ENCODE measurements around the gene SNAPC2.
"Not testable (repeated sequence)": the region's sequence is repeated elsewhere in the genome, so short reads cannot be mapped to it uniquely, and the experiment has no call there.

SNAPC2 gene

DNA sequence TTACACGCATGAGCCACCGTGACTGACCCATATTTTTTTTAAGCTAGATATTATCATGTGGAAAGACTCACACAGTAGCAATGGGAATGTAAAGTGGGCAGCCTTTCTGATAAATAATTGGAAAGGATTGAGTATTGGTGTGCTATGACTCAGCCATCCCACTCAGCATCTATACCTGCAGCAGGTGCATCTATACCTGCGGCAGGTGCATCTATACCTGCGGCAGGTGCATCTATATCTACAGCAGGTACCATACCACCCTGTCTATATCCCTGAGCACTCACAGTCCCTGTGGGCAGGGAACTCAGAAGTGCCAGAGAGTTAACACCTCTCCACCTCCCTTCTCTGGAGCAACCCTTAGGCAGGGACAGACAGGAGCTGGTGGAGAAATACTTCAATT, 37.0 kb upstream of the SNAPC2 start:
- in situ Hi-C loops (cut with MboI; ENCODE audit: low sequenced_read_pairs, unreplicated experiment): no loop called here
- DNase-seq (ENCODE audit: low spot score): no peak
- TF ChIP-seq, protein P1, sequence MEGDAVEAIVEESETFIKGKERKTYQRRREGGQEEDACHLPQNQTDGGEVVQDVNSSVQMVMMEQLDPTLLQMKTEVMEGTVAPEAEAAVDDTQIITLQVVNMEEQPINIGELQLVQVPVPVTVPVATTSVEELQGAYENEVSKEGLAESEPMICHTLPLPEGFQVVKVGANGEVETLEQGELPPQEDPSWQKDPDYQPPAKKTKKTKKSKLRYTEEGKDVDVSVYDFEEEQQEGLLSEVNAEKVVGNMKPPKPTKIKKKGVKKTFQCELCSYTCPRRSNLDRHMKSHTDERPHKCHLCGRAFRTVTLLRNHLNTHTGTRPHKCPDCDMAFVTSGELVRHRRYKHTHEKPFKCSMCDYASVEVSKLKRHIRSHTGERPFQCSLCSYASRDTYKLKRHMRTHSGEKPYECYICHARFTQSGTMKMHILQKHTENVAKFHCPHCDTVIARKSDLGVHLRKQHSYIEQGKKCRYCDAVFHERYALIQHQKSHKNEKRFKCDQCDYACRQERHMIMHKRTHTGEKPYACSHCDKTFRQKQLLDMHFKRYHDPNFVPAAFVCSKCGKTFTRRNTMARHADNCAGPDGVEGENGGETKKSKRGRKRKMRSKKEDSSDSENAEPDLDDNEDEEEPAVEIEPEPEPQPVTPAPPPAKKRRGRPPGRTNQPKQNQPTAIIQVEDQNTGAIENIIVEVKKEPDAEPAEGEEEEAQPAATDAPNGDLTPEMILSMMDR (IDR thresholded peaks at IDR 0.05; ENCODE audit: borderline replicate concordance, control extremely low read depth, extremely low read depth, insufficient read depth, missing control alignments): no peak

DNA sequence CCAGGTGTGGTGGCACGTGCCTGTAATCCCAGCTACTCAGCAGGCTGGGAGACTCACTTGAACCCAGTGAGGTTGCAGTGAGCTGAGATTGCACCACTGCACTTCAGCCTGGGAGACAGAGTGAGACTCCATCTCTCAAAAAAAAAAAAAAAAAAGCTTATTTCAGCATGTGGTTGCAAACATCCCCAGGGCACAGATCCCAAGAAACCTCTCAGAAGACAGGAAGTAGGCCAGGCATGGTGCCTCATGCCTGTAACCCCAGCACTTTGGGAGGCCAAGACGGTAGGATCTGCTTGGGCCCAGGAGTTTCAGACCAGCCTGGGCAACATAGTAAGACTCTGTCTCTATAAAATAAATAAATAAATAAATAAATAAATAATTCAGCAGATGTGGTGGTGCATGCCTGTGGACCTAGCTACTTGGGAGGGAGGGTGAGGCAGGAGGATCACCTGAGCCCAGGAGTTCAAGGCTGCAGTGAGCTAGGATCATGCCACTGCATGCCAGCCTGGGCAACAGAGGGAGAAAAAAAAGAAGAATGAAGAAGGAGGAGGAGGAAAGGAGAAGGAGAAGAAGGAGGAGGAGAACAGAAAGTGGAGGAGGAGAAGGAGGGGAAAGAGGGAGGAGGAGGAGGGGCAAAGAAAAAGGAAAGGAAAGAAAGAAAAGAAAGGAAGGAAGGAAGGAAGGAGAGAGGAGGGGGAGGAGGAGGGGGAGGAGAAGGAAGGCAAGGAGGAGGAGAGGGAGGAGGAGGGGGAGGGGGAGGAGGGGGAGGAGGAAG, 36.2 kb upstream of the SNAPC2 start:
- TF ChIP-seq, protein P1 (IDR thresholded peaks at IDR 0.05; ENCODE audit: borderline replicate concordance, control extremely low read depth, extremely low read depth, insufficient read depth, missing control alignments): no peak
- no peak for DNase-seq (ENCODE audit: low spot score)
- in situ Hi-C loops (cut with MboI; ENCODE audit: low sequenced_read_pairs, unreplicated experiment): no loop called here

DNA sequence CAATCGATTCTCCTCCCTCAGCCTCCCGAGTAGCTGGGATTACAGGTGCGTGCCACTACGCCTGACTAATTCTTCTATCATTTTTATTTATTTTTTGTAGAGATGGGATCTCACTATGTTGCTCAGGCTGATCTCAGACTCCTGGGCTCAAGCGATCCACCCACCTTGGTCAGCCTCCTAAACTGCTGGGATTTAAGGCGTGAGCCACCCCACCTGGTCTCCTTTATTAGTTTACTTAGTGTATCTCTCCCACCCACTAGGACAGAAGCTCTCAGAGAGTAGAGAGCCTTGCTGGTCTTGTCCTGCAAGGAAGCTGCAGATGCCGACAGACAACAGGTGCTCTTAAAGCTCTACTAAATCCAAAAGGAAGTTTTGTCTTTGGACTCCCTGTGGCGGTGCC, 34.3 kb upstream of the SNAPC2 start:
- in situ Hi-C loops (cut with MboI; ENCODE audit: low sequenced_read_pairs, unreplicated experiment): no loop called here
- DNase-seq (ENCODE audit: low spot score): no peak
- TF ChIP-seq, protein P1 (IDR thresholded peaks at IDR 0.05; ENCODE audit: borderline replicate concordance, control extremely low read depth, extremely low read depth, insufficient read depth, missing control alignments): no peak

DNA sequence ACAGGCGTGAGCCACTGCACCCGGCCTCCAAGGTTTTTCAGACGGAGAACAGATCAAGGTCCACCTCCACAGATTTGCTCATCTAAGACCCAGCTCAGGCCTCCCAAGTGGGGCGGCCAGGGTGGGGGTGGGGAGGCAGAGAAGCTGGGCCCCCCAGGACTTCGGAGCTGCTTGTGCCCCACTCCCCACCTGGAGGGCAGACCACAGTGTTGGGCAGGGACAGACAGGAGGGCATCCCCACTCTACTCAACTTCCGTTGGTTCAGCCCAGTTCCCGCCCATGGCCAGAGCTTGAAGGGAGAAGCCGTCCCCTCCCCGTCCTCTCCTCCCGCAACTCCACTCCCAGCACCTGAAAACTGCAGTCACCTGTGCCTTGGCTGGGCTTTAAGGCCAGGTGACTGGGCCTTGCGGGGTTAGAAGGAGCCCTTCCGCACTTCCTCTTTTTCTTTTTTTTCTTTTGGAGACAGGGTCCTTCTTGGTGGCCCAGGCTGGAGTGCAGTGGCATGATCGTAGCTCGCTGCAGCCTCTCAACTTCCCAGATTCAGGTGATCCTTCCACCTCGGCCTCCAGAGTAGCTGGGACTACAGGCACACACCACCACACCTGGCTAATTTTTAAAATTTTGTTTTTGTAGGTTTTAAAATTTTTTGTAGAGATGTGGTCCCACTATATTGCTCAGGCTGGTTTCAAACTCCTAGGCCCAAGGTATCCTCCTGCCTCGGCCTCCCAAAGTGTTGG, 32.6 kb upstream of the SNAPC2 start:
- DNase-seq (ENCODE audit: low spot score): no peak
- in situ Hi-C loops (cut with MboI; ENCODE audit: low sequenced_read_pairs, unreplicated experiment): no loop called here
- TF ChIP-seq, protein P1 (IDR thresholded peaks at IDR 0.05; ENCODE audit: borderline replicate concordance, control extremely low read depth, extremely low read depth, insufficient read depth, missing control alignments): no peak

DNA sequence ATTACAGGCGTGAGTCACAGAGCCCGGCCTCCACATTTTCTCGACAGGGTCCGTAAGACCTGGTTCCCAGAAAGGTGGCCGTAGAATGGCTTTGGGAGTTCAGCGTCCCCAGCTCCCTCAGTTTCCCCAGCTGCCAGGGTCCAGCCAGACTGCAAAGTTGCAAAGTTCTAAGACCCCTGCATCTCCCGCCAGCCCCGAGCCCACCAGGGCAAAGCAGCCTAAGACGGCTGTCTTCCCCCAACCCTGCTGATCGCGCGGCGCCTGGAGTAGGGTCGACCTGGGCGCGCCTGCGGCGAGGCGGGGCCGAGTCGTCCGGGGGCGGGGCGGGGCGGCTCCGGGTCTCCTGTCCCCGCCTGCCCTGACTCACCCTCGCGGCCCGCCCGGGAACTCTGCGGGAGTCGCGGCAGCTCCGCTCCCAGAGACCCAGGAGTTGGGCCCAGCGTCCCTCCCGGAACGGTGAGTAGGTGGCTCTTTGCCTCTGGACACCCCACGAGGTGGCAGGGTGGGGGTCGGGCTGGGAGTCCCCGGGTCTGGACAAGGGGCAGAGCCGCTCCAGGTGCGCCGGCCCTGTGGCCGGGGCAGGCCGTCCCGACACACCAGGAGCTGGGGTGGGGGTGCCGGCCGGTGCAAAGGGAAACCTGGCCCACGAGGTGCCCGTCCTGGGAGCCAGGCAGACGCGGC, 31.9 kb upstream of the SNAPC2 start, which contains the start of gene LRRC8E:
LRRC8E (plus strand) TSS at position 366 of the 681 bp plus-strand sequence. CDS start 7,094 bp downstream, outside the sequence.
- DNase-seq (ENCODE audit: low spot score): no peak
- TF ChIP-seq, protein P1 (IDR thresholded peaks at IDR 0.05; ENCODE audit: borderline replicate concordance, control extremely low read depth, extremely low read depth, insufficient read depth, missing control alignments): no peak
- in situ Hi-C loops (cut with MboI; ENCODE audit: low sequenced_read_pairs, unreplicated experiment): no loop called here

DNA sequence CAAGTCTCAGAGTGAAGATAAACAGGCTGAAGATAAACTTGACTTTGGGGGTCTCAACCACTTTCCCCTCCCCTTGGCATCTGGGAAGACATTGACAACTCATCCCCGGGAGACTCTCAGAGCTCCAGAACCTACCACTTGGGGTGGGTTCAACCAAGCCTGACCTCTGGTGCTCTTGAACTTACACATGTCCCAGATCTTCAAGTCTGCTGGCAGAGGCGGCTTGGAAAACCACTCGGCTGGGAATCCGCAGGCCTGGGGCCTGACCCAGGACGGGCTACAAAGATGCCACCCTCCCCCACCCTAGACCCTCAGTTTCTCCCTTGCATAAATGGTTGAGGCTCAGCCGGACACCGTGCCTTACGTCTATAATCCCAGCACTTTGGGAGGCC, 31.3 kb upstream of the SNAPC2 start:
- in situ Hi-C loops (cut with MboI; ENCODE audit: low sequenced_read_pairs, unreplicated experiment): no loop called here
- TF ChIP-seq, protein P1 (IDR thresholded peaks at IDR 0.05; ENCODE audit: borderline replicate concordance, control extremely low read depth, extremely low read depth, insufficient read depth, missing control alignments): no peak
- no peak for DNase-seq (ENCODE audit: low spot score)

DNA sequence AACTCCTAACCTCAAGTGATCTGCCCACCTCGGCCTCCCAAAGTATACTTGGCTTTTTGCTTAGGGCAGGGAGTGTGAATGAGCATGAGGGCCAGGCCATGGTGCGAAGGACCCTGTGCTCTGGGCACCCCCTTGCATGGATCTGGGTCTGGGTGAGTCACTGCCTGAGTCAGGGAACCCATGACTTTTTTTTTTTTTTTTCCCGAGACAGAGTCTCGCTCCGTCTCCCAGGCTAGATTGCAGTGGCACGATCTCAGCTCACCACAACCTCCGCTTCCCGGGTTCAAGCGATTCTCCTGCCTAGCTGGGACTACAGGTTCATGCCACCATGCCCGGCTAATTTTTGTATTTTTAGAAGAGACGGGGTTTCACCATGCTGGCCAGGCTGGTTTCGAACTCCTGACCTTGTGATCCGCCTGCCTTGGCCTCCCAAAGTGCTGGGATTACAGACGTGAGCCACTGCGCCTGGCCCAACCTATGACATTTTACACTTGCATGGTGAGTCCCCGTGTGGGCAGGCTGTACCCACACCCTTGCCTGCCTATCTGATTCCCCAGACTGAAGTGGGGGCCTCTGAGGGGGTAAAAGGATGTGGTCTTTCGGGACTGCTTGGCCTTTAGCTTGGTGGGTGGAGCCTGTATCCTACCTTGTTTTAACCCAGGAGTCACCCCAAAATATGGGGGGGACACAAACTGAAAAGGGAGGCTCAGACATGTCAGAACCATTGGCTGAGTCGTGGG, 26.6 kb upstream of the SNAPC2 start:
- DNase-seq (ENCODE audit: low spot score); in situ Hi-C loops (cut with MboI; ENCODE audit: low sequenced_read_pairs, unreplicated experiment): not testable (repeated sequence)
